ENCODE data around the gene COMT.

GRCh38 chr22:20002128-20002527 is 60.6 kb downstream of the COMT start:
- no peak for TF ChIP-seq POLR2A (IDR thresholded peaks at IDR 0.05)
- TF ChIP-seq CTCF (IDR thresholded peaks at IDR 0.05 in 4 of 5, conservative IDR thresholded peaks at IDR 0.05 in 1 of 5), result no peak
